PFSK-1 (cell line): Measurements from ENCODE around the gene ZYX.

Experiments used
- POLR2AphosphoS5 ChIP-seq: IDR thresholded peaks from 2 replicates; pipeline ENCODE4 v1.6.1; 2012; ENCODE audit warnings: low read depth, mild to moderate bottlenecking, control low read depth, low read length, moderate library complexity
- REST ChIP-seq, 2 experiments: IDR thresholded peaks; 2 replicates each; pipeline versions ENCODE4 v1.6.1 to v1.8.0; 2011 to 2012; ENCODE audit warnings: low read depth in 2 of 2, low read length in 2 of 2, control low read depth in 1 of 2, inconsistent platforms in 1 of 2, mild to moderate bottlenecking in 1 of 2, moderate library complexity in 1 of 2; ENCODE audit not compliant: insufficient read depth in 1 of 2
- TAF1 ChIP-seq: IDR thresholded peaks from 2 replicates; pipeline ENCODE4 v1.6.1; 2012; ENCODE audit warnings: low read length, control low read depth, borderline replicate concordance; ENCODE audit not compliant: insufficient read depth

The ZYX gene

GRCh38 chr7:143439866-143440265, 58.7 kb downstream of the ZYX start:
- TF ChIP-seq TAF1 (no peak), REST (IDR thresholded peaks at IDR 0.05; ENCODE audit: insufficient read depth in 1 of 2, low read depth in 2 of 2, low read length in 2 of 2) (no peak), POLR2AphosphoS5 (no peak)
